GM19023 (cell line): ENCODE results near the gene S100G.

ENCODE experiments used
- ATAC-seq: cut with Tn5 transposase; IDR thresholded peaks from one replicate; pipeline ENCODE4 v1.9.1; 2021; ENCODE audit warnings: mild to moderate bottlenecking, moderate library complexity; ENCODE audit not compliant: unreplicated experiment

S100G gene

DNA sequence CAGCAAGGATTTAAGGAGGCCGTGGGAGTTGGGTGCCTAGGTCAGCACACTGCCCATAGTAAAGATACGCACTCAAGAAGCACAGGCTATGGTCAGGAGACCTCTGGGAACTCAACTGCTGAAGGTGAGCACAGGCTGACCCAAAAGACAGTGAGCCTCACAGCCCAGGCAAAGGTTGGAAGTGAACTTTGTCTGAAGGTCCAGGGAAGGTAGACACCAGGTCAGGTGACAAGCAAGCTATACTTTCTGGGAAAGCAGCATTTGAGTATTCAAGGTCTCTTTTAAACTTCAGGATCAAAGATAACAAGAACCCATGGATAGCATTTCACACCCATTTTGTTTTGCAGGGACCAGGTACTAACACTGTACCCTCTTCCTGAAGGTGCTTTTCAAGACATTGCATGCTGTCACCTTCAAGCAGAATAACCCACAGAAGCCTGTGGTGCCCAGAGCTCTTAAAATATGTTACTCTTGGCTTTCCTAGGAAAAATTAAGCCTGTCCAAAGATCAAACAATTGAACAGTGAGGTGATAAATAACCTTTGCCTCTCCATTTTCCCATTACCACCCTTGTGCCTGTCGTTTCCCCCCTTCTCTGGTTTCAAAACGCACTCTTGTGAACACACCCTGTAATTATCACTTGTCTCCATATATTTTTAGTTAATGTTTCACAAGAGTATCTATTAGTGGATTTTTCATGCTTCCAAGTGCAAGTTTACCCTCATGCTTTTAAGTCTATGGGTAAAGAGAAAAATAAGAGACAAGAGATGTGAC is 3.4 kb upstream of the S100G start:
- ATAC-seq = no peak

DNA sequence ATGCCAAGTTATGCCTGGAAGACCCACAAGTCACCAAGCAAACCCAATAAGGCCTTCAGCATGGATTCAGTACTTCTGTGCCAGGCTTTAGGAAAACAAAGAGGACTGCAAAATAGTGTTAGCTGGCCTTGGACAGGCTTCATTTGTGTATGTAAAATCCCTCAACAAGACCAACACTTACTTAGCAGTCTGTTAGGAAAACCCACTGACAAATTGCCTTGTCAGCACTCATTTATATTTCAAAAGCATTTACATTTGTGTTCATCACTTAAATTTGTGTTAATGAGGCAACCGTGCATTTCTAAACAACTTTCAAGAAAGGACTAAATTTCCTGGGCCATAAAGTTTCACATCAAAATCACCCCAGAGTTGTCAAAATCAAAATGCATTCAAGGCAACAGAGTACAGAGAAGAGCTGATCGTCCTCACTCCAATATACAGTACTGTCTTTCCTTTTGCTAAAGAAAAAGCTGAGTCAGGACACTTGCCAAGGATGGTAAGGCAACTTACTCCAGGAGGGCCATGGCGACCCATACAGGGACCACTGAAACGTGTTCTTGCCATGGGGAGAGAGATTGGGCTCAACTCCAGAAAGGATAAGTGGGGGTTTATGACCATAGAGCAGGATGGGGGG is 1.6 kb downstream of the S100G start:
- no peak for ATAC-seq

DNA sequence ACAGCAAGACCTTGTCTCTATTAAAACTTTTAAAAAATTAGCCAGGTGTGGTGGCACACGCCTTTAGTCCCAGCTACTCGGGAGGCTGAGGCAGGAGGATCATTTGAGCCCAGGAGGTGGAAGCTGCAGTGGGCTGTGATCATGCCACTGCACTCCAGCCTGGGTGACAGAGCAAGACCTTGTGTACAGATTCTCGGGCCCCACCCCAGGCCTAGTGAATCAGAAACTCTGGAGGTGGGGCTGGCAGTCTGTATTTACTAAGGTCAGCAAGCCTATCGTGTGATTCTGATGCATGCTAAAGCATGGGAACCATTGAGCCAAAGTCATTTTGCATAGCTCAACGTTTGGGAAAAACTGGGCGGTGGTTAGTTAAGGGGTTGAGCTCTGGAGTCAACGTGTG is 3.5 kb downstream of the S100G start:
- no peak for ATAC-seq

DNA sequence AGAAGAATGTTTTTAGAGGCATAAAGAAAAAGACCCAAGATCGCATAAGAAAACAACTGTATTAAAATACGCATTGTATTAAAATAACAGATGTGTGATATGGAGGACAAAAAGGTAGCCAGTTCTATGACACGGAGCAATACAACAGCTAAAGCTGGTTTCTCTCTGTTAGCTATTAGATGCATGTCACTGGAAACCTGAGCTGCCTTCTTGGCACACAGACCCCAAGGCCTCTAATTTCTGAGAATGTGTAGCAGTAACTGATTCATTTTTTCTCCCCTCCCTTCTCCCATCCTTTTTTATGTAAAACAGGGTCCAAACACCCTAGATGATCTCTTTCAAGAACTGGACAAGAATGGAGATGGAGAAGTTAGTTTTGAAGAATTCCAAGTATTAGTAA is 4.1 kb downstream of the S100G start:
- no peak for ATAC-seq

DNA sequence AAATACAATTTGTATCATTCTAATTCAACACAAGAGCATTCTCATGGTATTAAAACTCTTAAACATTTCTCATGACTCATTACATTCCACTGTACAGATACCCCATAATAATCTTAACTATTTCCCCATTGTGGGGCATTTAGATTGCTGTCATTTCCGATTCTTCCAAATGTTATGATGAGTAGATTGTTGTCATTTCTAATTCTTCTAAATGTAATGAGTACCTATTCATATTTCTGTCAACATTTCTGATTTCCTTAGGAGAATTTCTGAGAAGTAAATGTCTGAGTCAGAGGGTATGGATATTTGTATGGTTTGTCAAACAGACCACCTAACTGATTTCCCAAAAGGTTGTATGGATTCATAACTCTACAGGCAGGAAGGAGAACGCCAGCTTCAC is 8.3 kb downstream of the S100G start:
- no peak for ATAC-seq

DNA sequence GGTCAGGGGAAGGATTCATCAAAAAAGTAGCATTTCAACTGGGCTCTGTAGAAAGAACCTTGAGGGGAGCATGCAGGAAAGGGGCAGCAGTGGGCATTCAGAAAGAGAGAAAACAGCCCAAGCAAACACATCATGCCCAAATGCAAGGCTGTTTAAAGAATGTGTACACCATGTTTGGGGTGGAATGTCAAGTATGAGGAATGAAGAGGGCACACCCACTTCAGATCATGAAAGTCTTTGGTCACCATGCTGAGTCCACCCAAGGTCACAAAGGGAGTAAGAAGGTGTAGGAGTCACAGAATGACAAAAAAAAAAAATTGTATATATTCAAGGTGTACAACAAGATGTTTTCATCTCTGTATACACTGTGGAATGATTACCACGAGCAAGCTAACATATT is 9.4 kb downstream of the S100G start:
- ATAC-seq = no peak

DNA sequence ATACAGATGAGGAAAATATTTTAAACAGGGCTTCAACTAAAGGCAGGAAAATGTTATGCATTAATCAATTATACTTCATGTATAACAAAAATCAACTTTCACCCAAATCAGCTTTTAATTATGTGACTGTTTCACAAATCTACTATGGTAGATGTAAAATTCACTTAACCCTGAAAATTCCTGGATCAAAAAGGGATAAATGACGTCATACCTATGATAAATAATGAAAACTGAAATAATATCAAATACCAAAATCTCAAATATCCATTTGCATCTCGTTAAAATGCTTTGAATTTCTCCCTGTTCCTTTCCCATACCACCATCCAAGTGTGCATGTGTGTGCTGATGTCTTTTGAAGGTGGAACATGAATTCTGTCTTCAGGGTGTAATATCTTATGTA is 11.5 kb downstream of the S100G start:
- ATAC-seq = no peak

DNA sequence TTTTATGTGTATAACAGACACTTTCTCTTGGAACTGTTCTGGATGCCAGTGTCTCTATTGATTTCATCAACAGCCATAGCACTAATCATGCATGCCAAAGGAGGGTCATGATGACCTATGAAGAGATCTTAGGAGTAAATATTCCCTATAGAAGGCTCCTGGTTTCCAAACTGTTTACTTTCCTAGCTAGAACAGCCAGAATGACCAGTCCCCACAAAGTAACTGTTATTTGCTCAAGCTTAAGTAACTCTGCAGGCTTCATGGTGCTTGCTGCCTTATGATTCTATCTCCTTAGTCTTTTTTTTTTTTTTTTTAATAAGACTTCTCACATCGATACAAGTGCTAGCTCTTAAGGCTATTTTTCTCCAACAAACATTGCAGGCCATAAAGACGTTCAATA is 12.4 kb downstream of the S100G start:
- ATAC-seq = no peak

DNA sequence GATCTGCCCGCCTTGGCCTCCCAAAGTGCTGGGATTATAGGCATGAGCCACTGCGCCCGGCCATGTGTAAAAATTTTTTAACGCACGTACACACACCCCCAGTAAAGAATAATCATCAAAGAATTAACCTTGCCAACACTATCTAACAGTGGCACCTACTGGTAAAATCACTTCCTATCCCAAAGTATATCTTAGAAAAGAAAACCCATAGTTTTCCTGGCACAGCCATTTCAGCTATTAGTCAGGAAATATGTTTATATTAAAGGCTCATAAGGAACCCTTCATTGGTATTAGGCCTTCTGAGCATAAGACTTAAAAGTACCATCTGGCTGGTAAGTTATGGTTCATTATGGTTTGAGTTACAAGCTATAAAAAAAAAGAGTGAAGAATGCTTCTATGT is 14.1 kb downstream of the S100G start:
- ATAC-seq = no peak

DNA sequence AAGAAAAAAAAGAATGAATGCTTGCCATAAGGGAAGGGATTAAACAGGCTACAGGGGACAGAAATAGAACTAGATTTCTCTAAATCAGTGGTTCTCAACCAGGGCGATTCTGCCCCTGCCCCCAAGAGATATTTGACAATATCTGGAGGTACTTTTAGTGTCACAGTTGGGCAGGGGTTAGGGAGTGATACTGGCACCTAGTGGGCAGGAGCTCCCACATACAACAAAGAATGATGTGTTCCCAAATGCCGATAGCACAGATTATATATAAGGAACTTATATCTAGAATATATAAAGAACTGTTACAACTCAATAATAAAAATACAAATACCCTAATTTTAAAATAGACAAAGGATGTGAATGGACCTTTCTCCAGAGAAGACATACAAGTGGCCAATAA is 14.7 kb downstream of the S100G start:
- no peak for ATAC-seq

DNA sequence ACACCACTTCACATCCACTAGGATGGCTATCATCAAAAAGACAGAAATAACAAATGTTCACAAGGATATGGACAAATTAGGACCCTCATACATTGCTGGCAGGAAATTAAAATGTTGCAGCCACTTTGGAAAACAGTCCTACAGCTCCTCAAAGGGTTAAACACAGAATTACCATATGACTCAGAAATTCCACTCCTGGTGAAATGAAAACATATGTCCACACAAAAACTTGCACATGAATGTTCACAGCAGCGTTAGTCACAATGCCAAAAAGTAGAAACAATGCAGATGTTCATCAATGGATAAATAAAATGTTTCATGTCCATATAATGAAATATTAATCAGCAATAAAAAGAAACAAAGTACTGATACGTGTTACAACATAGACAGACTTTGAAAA is 15.1 kb downstream of the S100G start:
- ATAC-seq = no peak

DNA sequence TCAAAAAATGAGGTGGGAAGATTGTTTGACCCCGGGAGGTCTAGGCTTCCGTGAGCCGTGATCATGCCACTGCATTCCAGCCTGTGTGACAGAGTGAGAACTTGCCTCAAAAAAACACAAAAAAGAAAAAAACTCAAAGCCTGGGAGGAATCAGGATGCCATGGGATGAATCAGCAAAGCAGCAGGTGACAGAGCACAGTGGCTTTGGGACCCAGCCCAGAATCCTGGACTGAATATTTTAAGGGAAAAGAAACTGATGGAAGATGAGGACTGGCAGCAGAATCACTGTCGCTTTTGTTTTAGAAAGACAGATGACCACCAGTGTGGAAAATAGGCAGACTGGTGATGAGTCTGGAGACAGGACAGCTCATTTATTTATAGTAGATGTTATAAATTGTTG is 16.6 kb downstream of the S100G start:
- ATAC-seq = no peak

DNA sequence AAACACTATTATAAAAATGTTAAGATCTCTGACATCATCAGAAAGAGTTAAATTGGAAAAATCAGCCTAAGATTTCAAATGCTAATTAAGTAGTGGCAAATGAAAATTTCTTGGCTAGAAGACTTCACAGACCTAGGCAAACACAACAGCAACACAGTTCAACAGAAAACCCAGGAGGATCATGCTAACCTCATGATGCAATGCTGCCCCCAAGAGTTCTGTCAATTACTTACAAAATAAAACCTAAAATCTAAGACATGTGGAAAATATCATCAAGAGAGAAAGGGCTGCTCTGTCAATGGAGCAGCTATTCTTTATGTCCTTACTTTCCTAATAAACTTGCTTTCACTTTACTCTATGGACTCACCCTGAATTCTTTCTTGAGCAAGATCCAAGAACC is 21.0 kb downstream of the S100G start:
- no peak for ATAC-seq

DNA sequence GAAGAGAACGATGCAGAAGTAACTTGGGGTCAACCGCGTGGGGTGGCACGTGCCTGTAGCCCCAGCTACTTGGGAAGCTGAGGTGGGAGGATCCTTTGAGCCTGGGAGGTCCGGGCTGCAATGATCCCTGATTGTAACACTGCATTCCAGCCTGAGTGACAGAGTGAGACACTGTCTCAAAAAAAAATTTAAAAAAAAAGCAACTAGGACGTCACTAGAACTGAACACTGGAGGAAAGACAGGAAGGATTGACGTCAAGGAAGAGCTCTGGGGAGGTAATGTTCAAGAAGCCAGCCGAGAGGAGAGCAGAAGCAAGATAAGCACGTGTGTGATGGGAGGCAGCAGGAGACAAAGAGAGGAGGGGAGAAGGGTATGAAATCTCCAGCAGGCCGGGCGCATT is 28.7 kb downstream of the S100G start:
- no peak for ATAC-seq

DNA sequence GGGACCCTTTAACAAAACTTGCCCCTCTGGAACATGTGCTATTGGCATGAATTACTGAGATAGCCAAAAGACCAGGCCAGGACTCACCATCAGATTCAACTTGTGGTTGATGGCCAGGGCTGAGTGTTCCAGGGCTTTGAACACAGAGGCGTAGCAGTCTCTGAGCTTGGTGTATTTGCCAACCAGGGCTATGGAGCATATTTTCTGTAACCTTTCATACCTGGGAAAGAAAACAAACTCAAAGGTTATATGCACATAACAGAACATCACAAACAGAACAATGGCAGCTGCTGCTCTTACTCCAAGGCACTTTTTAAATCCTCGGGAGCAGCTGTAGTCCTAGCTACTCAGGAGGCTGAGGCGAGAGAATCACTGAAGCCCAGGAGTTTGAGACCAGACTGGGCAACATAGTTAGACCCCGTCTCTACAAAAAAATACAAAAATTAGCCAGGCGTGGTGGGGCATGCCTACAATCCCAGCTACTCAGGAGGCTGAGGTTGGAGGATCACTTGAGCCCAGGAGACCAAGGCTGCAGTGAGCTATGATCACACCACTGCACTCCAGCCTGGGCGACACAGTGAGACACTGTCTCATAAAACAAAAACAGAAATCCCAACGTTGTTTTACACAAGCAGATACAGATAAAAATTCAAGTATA is 33.2 kb downstream of the S100G start:
- ATAC-seq = no peak

DNA sequence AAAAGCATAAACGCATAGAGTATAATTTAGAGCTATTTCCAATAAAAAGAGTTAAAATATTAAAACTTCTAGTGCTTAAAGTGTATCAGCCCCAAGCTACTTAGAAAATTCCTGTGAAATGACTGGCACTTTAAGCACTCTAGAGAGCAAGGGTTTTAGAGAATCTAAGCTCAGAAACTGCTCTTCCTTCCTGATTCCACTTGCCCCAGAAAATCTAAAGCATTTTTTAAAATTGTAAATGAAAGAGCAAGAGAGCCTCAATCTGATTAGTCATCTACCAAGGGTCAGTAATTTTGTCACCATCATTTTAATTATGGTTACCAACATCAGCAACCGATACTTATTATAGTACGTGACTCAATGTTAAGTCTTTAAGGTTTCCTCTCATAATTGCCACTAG is 37.6 kb downstream of the S100G start:
- no peak for ATAC-seq

DNA sequence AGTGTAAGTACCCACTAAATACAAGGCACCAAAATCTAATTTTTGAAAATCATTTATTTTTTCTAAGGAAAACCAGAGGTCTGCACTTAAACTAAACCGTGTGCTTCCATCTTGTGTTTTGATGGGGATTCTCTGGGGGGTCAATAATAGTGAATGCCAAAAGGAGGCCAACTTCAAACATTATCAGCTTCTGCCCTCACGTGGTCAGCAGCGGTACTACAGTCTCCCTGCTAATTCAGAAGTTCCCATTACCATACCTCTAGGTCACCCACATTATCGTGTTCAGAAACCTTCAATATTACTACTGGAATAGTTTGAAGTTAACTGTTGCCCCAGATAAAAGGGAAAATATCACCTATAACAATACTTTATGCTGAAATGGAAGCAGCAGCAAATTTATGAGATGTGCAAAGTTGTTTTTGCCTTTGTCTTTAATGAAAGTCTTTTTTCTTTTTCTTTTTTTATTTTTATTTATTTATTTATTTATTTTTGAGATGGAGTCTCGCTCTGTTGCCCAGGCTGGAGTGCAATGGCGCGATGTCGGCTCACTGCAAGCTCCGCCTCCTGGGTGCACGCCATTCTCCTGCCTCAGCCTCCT is 45.2 kb downstream of the S100G start:
- ATAC-seq = peak; percentile 87

DNA sequence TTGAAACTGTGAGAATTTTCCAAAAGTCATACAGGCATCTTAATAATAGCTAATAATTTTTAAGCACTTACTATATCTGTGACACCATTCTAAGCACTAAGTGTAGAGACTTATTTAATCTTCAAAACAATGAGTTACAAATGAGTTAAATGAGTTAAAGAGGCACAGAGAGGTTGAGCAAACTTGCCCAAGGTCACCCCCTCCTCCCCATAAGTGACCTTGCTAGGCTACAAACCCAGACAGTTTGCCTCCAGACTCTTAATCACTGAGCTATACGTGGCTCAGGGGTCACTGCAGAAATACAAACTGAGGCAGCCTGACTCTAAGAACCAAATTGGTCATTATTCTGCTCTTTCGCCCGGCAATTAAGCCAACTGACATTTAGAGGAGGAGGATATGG is 47.0 kb downstream of the S100G start:
- ATAC-seq = no peak

DNA sequence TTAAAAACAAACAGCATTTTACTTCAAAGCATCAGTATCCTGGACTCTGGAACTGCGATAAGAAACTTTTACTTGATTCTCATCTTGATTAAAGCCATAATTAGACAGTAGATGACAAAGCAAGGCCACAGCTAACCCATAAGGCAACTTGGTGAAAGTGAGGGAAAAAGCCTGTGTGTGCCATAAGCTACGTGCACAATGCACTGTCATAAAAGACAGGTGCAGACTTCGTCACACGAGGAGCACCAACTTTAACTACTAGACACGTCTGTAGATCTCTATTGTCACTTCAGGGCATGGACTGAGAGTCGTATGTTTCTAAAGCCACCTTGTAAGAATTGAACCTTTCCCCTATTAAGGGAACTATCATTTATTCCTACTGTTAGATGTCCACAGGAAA is 49.4 kb downstream of the S100G start:
- no peak for ATAC-seq

DNA sequence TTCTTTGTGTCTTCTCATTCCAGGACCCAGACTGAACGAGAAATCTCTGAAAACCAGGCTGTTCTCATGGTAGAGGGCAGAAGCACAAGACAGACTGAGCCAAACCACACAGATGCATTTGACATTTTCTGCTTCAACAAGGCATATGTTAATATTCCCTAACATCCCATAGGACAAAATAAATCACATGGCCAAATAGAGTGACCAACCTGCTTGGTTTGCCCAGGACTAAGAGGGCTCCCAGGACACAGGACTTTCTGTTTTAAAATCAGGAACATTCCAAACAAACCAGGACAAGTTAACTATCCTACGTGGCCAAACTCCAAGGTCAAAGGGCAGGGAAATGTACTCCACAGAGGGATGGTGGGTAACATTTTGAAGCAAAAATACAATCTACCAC is 50.8 kb downstream of the S100G start:
- ATAC-seq = no peak

DNA sequence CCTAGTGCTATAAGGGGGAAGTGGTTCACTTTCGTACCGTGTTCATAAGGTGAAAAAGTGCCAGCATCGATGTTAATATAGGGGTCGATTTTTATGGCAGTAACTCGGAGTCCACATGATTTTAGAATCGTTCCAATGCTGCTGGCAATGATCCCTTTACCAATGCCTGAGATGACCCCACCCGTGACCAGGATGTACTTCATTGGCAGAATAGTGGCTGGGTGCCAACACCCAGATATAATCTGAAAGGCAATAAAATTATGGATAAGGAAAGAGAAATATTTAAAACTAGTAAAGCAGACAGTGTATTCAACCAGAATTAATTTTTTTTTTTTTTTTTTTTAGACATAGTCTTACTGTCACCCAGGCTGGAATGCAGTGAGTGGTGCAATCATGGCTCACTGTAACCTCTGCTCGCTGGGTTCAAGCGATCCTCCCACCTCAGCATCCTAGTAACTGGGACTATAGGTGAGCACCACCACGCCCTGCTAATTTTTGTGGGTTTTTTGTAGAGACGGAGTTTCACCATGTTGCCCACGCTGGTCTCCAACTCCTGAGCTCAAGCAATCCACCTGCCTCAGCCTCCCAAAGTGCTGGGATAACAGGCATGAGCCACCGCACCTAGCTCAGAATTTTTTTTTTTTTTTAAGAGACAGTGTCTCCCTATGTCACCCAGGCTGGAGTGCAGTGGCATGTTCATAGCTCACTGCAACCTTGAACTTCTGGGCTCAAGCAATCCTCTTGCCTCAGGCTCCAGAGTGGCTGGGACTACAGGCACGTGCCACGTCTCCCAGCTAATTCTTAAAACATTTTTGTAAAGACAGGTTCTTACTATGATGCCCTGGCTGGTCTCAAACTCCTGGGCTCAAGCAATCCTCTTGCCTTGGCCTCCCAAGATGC is 53.0 kb downstream of the S100G start:
- no peak for ATAC-seq
